ENCODE data around the gene FBXW10B. TPM values are rescaled to one million over a fixed set of nuclear protein-coding genes. Genes with fewer than 3 reads are reported as not detected.
"Not testable (repeated sequence)": the region's sequence is repeated elsewhere in the genome, so short reads cannot be mapped to it uniquely, and the experiment has no call there.

Gene FBXW10B
- 0.85 TPM for polyA plus RNA-seq (2013, experiment 1 of 2)
- not detected for polyA plus RNA-seq (2013, experiment 2 of 2)

GRCh38 chr17:15619331-15620058, at the start of gene FBXW10B:
Gene FBXW10B (minus strand): TSS chr17:15619704. CDS start chr17:15619512, 192 bp downstream.
- not testable (repeated sequence) for H3K9me3 ChIP-seq (ENCODE audit: control insufficient read depth, low read length); H3K36me3 ChIP-seq (ENCODE audit: control insufficient read depth, insufficient read depth, low read length); H3K4me3 ChIP-seq (ENCODE audit: extremely low read depth, insufficient read depth, low read length, poor library complexity, severe bottlenecking); H3K27ac ChIP-seq (ENCODE audit: low read depth, low read length, severe bottlenecking); H3K4me1 ChIP-seq (ENCODE audit: control insufficient read depth, insufficient read depth, low read length, poor library complexity, severe bottlenecking)
- 40% methylated on average over 1 of the region's 12 CpGs; no CpG with 5 or more reads in 1 of the 2 experiments for WGBS, 2 experiments (ENCODE audit: insufficient coverage in 2 of 2)

GRCh38 chr17:15663691-15664090, 44.2 kb upstream of the FBXW10B start:
- Histone ChIP-seq H3K4me3 (ENCODE audit: extremely low read depth, insufficient read depth, low read length, poor library complexity, severe bottlenecking) (no peak overlapping the region), H3K27ac (ENCODE audit: low read depth, low read length, severe bottlenecking) (no peak overlapping the region), H3K9me3 (ENCODE audit: control insufficient read depth, low read length) (no peaks in the 10 kb centered on the region), H3K36me3 (ENCODE audit: control insufficient read depth, insufficient read depth, low read length) (peaks cover 33% of the 10 kb centered on the region), H3K4me1 (ENCODE audit: control insufficient read depth, insufficient read depth, low read length, poor library complexity, severe bottlenecking) (no peaks in the 10 kb centered on the region)
- WGBS, 2 experiments (ENCODE audit: insufficient coverage in 2 of 2), result 89 to 94% methylated on average over 5 of the region's 5 CpGs

- no peak overlapping the region for H3K4me3 ChIP-seq (ENCODE audit: extremely low read depth, insufficient read depth, low read length, poor library complexity, severe bottlenecking)
- peaks cover 35% of the 10 kb centered on the region for H3K36me3 ChIP-seq (ENCODE audit: control insufficient read depth, insufficient read depth, low read length)
- no peaks in the 10 kb centered on the region for H3K4me1 ChIP-seq (ENCODE audit: control insufficient read depth, insufficient read depth, low read length, poor library complexity, severe bottlenecking)
- 85 to 89% methylated on average over 3 of the region's 6 CpGs for WGBS, 2 experiments (ENCODE audit: insufficient coverage in 2 of 2)
- no peaks in the 10 kb centered on the region for H3K9me3 ChIP-seq (ENCODE audit: control insufficient read depth, low read length)
- no peak overlapping the region for H3K27ac ChIP-seq (ENCODE audit: low read depth, low read length, severe bottlenecking)
These were observed 43.7 kb upstream of the FBXW10B start for GRCh38 chr17:15663176-15663575.

- H3K9me3 ChIP-seq (ENCODE audit: control insufficient read depth, low read length), result no peaks in the 10 kb centered on the region
- H3K36me3 ChIP-seq (ENCODE audit: control insufficient read depth, insufficient read depth, low read length), result peaks cover 39% of the 10 kb centered on the region
- no peak overlapping the region for H3K4me3 ChIP-seq (ENCODE audit: extremely low read depth, insufficient read depth, low read length, poor library complexity, severe bottlenecking)
- no peaks in the 10 kb centered on the region for H3K4me1 ChIP-seq (ENCODE audit: control insufficient read depth, insufficient read depth, low read length, poor library complexity, severe bottlenecking)
- 83 to 92% methylated on average over 1 to 2 of the region's 3 CpGs for WGBS, 2 experiments (ENCODE audit: insufficient coverage in 2 of 2)
- H3K27ac ChIP-seq (ENCODE audit: low read depth, low read length, severe bottlenecking), result peak overlapping the region; percentile 13
These were observed 43.2 kb upstream of the FBXW10B start for GRCh38 chr17:15662681-15663080.

GRCh38 chr17:15660077-15660476, 40.6 kb upstream of the FBXW10B start:
- H3K4me1 ChIP-seq (ENCODE audit: control insufficient read depth, insufficient read depth, low read length, poor library complexity, severe bottlenecking), result peaks cover 8% of the 10 kb centered on the region
- H3K9me3 ChIP-seq (ENCODE audit: control insufficient read depth, low read length), result no peaks in the 10 kb centered on the region
- H3K27ac ChIP-seq (ENCODE audit: low read depth, low read length, severe bottlenecking), result no peak overlapping the region
- H3K4me3 ChIP-seq (ENCODE audit: extremely low read depth, insufficient read depth, low read length, poor library complexity, severe bottlenecking), result no peak overlapping the region
- WGBS, 2 experiments (ENCODE audit: insufficient coverage in 2 of 2), result 86 to 90% methylated on average over 3 of the region's 3 CpGs
- H3K36me3 ChIP-seq (ENCODE audit: control insufficient read depth, insufficient read depth, low read length), result peaks cover 54% of the 10 kb centered on the region

- H3K4me3 ChIP-seq (ENCODE audit: extremely low read depth, insufficient read depth, low read length, poor library complexity, severe bottlenecking), result no peak overlapping the region
- 97 to 100% methylated on average over 3 of the region's 4 CpGs for WGBS, 2 experiments (ENCODE audit: insufficient coverage in 2 of 2)
- H3K4me1 ChIP-seq (ENCODE audit: control insufficient read depth, insufficient read depth, low read length, poor library complexity, severe bottlenecking), result peaks cover 12% of the 10 kb centered on the region
- peaks cover 54% of the 10 kb centered on the region for H3K36me3 ChIP-seq (ENCODE audit: control insufficient read depth, insufficient read depth, low read length)
- no peaks in the 10 kb centered on the region for H3K9me3 ChIP-seq (ENCODE audit: control insufficient read depth, low read length)
- H3K27ac ChIP-seq (ENCODE audit: low read depth, low read length, severe bottlenecking), result no peak overlapping the region
These were observed 40.2 kb upstream of the FBXW10B start for GRCh38 chr17:15659663-15660062.

GRCh38 chr17:15659236-15659635, 39.7 kb upstream of the FBXW10B start:
- H3K4me3 ChIP-seq (ENCODE audit: extremely low read depth, insufficient read depth, low read length, poor library complexity, severe bottlenecking), result no peak overlapping the region
- H3K27ac ChIP-seq (ENCODE audit: low read depth, low read length, severe bottlenecking), result no peak overlapping the region

GRCh38 chr17:15658296-15658695, 38.8 kb upstream of the FBXW10B start:
- H3K9me3 ChIP-seq (ENCODE audit: control insufficient read depth, low read length), result no peaks in the 10 kb centered on the region
- no peak overlapping the region for H3K27ac ChIP-seq (ENCODE audit: low read depth, low read length, severe bottlenecking)
- no peak overlapping the region for H3K4me3 ChIP-seq (ENCODE audit: extremely low read depth, insufficient read depth, low read length, poor library complexity, severe bottlenecking)
- 92 to 95% methylated on average over 1 to 2 of the region's 3 CpGs for WGBS, 2 experiments (ENCODE audit: insufficient coverage in 2 of 2)
- H3K4me1 ChIP-seq (ENCODE audit: control insufficient read depth, insufficient read depth, low read length, poor library complexity, severe bottlenecking), result peaks cover 12% of the 10 kb centered on the region
- H3K36me3 ChIP-seq (ENCODE audit: control insufficient read depth, insufficient read depth, low read length), result peaks cover 45% of the 10 kb centered on the region

More at GRCh38 chr17:15659236-15659635, 39.7 kb upstream of the FBXW10B start:
- Histone ChIP-seq H3K4me1 (ENCODE audit: control insufficient read depth, insufficient read depth, low read length, poor library complexity, severe bottlenecking) (peaks cover 12% of the 10 kb centered on the region), H3K36me3 (ENCODE audit: control insufficient read depth, insufficient read depth, low read length) (peaks cover 52% of the 10 kb centered on the region), H3K9me3 (ENCODE audit: control insufficient read depth, low read length) (no peaks in the 10 kb centered on the region)
- 96 to 100% methylated on average over 3 to 6 of the region's 6 CpGs for WGBS, 2 experiments (ENCODE audit: insufficient coverage in 2 of 2)

GRCh38 chr17:15657868-15658267, 38.4 kb upstream of the FBXW10B start:
- Histone ChIP-seq H3K36me3 (ENCODE audit: control insufficient read depth, insufficient read depth, low read length) (peaks cover 47% of the 10 kb centered on the region), H3K4me3 (ENCODE audit: extremely low read depth, insufficient read depth, low read length, poor library complexity, severe bottlenecking) (no peak overlapping the region), H3K9me3 (ENCODE audit: control insufficient read depth, low read length) (no peaks in the 10 kb centered on the region), H3K4me1 (ENCODE audit: control insufficient read depth, insufficient read depth, low read length, poor library complexity, severe bottlenecking) (peaks cover 12% of the 10 kb centered on the region), H3K27ac (ENCODE audit: low read depth, low read length, severe bottlenecking) (no peak overlapping the region)

GRCh38 chr17:15654886-15655561, 35.5 kb upstream of the FBXW10B start:
- 27 to 62% methylated on average over 1 to 2 of the region's 3 CpGs for WGBS, 2 experiments (ENCODE audit: insufficient coverage in 2 of 2)
- Histone ChIP-seq H3K4me1 (ENCODE audit: control insufficient read depth, insufficient read depth, low read length, poor library complexity, severe bottlenecking) (peaks cover 25% of the 10 kb centered on the region), H3K27ac (ENCODE audit: low read depth, low read length, severe bottlenecking) (peak overlapping the region; percentile 52)

GRCh38 chr17:15654401-15654800, 34.9 kb upstream of the FBXW10B start:
- 100% methylated on average over 1 of the region's 3 CpGs; no CpG with 5 or more reads in 1 of the 2 experiments for WGBS, 2 experiments (ENCODE audit: insufficient coverage in 2 of 2)
- not testable (repeated sequence) for H3K4me3 ChIP-seq (ENCODE audit: extremely low read depth, insufficient read depth, low read length, poor library complexity, severe bottlenecking); H3K27ac ChIP-seq (ENCODE audit: low read depth, low read length, severe bottlenecking); H3K9me3 ChIP-seq (ENCODE audit: control insufficient read depth, low read length)
- Histone ChIP-seq H3K36me3 (ENCODE audit: control insufficient read depth, insufficient read depth, low read length) (peaks cover 31% of the 10 kb centered on the region), H3K4me1 (ENCODE audit: control insufficient read depth, insufficient read depth, low read length, poor library complexity, severe bottlenecking) (peaks cover 30% of the 10 kb centered on the region)

More at GRCh38 chr17:15654886-15655561, 35.5 kb upstream of the FBXW10B start:
- Histone ChIP-seq H3K36me3 (ENCODE audit: control insufficient read depth, insufficient read depth, low read length) (peaks cover 36% of the 10 kb centered on the region), H3K9me3 (ENCODE audit: control insufficient read depth, low read length) (no peaks in the 10 kb centered on the region), H3K4me3 (ENCODE audit: extremely low read depth, insufficient read depth, low read length, poor library complexity, severe bottlenecking) (no peak overlapping the region)
